H1 (cell line): ENCODE measurements around the gene PLEKHA5. TPM values are rescaled to one million over a fixed set of nuclear protein-coding genes. Genes with fewer than 3 reads are reported as not detected.

Source experiments
- CTCF ChIA-PET: fragments of 300-600 bp; sonication (Branson Sonifier 250); formaldehyde crosslinking; loops from one replicate; lab custom pipeline; 2021; ENCODE audit not compliant: partially characterized antibody; lab: Charles Lee
- POLR2A ChIA-PET: fragments of 300-600 bp; sonication (Branson Sonifier 250); formaldehyde crosslinking; loops from one replicate; lab custom pipeline; 2021; ENCODE audit warnings: inconsistent platforms; ENCODE audit not compliant: partially characterized antibody; lab: Charles Lee
- DNase-seq, 2 experiments: peaks; one replicate each; pipeline versions ENCODE4 v3.0.0 to v3.0.0-alpha.2; 2010 to 2022; ENCODE audit warnings: low spot score in 2 of 2, low read depth in 1 of 2, mixed read lengths in 1 of 2
- FAIRE-seq: peaks from 2 replicates; lab custom pipeline; 2011; peaks lifted over from hg19 to GRCh38; lab: Jason Lieb, UNC
- H2AFZ ChIP-seq: 2 replicates; pipeline ENCODE4 v1.8.1; 2012; ENCODE audit warnings: low read length, inconsistent platforms
- H2AK5ac ChIP-seq: 2 replicates; pipeline ENCODE4 v1.6.1; 2013; ENCODE audit warnings: low read depth, low read length
- H2BK120ac ChIP-seq: replicated peaks from 2 replicates; pipeline ENCODE3; 2013; ENCODE audit warnings: low read depth, low read length, inconsistent platforms
- H2BK12ac ChIP-seq: 2 replicates; pipeline ENCODE4 v1.6.1; 2013; ENCODE audit warnings: low read depth, low read length
- H2BK15ac ChIP-seq: 2 replicates; pipeline ENCODE4 v1.6.1; 2013; ENCODE audit warnings: low read length
- H2BK20ac ChIP-seq: 2 replicates; pipeline ENCODE4 v1.6.1; 2013; ENCODE audit warnings: low read length
- H2BK5ac ChIP-seq: 2 replicates; pipeline ENCODE4 v1.6.1; 2013; ENCODE audit warnings: low read depth, low read length
- H3K14ac ChIP-seq: 2 replicates; pipeline ENCODE4 v1.6.1; 2013; ENCODE audit warnings: inconsistent platforms; ENCODE audit not compliant: insufficient read length
- H3K18ac ChIP-seq: 2 replicates; pipeline ENCODE4 v1.6.1; 2013; ENCODE audit warnings: low read length; ENCODE audit errors: extremely low read depth
- H3K23ac ChIP-seq: 2 replicates; pipeline ENCODE4 v1.6.1; 2013; ENCODE audit warnings: inconsistent platforms; ENCODE audit not compliant: insufficient read length
- H3K23me2 ChIP-seq: 2 replicates; pipeline ENCODE4 v1.6.1; 2013; ENCODE audit warnings: low read depth, low read length
- H3K27ac ChIP-seq: 2 replicates; pipeline ENCODE4 v1.6.1; 2011; ENCODE audit warnings: low read depth, low read length, inconsistent platforms
- H3K27me3 ChIP-seq, 4 experiments: replicated peaks in 1 of 4; 1 replicate in 1 of 4; 2 replicates in 3 of 4; pipeline versions ENCODE4 v1.6.1 to v1.8.1; 2011 to 2013; ENCODE audit warnings: low read length in 3 of 4, mild to moderate bottlenecking in 3 of 4, inconsistent platforms in 2 of 4, mixed read lengths in 2 of 4, moderate library complexity in 1 of 4; ENCODE audit not compliant: control insufficient read depth in 3 of 4, insufficient read depth in 3 of 4; ENCODE audit errors: extremely low read depth in 1 of 4
- H3K36me3 ChIP-seq, 4 experiments: 2 replicates each; pipeline versions ENCODE4 v1.6.1 to v1.8.1; 2011 to 2013; ENCODE audit warnings: mild to moderate bottlenecking in 4 of 4, low read length in 3 of 4, moderate library complexity in 2 of 4, control low read depth in 1 of 4, inconsistent platforms in 1 of 4; ENCODE audit not compliant: insufficient read depth in 4 of 4, control insufficient read depth in 2 of 4
- H3K4ac ChIP-seq: replicated peaks from 2 replicates; pipeline ENCODE3; 2013; ENCODE audit warnings: low read length, low read depth, mixed read lengths, inconsistent platforms; ENCODE audit not compliant: insufficient read length
- H3K4me1 ChIP-seq, 4 experiments: replicated peaks in 1 of 4; 1 replicate in 1 of 4; 2 replicates in 3 of 4; pipeline versions ENCODE4 v1.6.1 to v1.8.1; 2011 to 2013; ENCODE audit warnings: low read length in 3 of 4, inconsistent platforms in 2 of 4, mixed read lengths in 1 of 4; ENCODE audit not compliant: insufficient read depth in 4 of 4, control insufficient read depth in 3 of 4
- H3K4me2 ChIP-seq, 2 experiments: 2 replicates each; pipeline versions ENCODE4 v1.6.1 to v1.8.1; 2011 to 2013; ENCODE audit warnings: low read depth in 2 of 2, low read length in 2 of 2, control low read depth in 1 of 2, inconsistent platforms in 1 of 2, mild to moderate bottlenecking in 1 of 2; ENCODE audit not compliant: insufficient read depth in 1 of 2
- H3K4me3 ChIP-seq, 4 experiments: fragments of 200-600, 300-600 bp in 1 of 4; sonication (generic), shearing (Covaris generic), sonication (Bioruptor Twin) in 1 of 4; 2 replicates each; pipeline versions ENCODE4 v1.5.1 to v1.8.1; 2011 to 2016; ENCODE audit warnings: low read length in 4 of 4, low read depth in 3 of 4, control low read depth in 2 of 4, inconsistent platforms in 2 of 4, mild to moderate bottlenecking in 2 of 4, mixed read lengths in 1 of 4, moderate library complexity in 1 of 4; ENCODE audit not compliant: insufficient read depth in 2 of 4; ENCODE audit errors: extremely low read depth in 1 of 4
- H3K56ac ChIP-seq: replicated peaks from 2 replicates; pipeline ENCODE3; 2013; ENCODE audit warnings: low read depth, mild to moderate bottlenecking, mixed read lengths, low read length, inconsistent platforms; ENCODE audit not compliant: insufficient read length
- H3K79me1 ChIP-seq: 2 replicates; pipeline ENCODE4 v1.6.1; 2013; ENCODE audit warnings: low read depth, low read length, control low read depth
- H3K79me2 ChIP-seq, 2 experiments: 2 replicates each; pipeline versions ENCODE4 v1.6.1 to v1.8.1; 2012 to 2013; ENCODE audit warnings: low read length in 2 of 2, mild to moderate bottlenecking in 2 of 2, inconsistent platforms in 1 of 2; ENCODE audit not compliant: insufficient read depth in 2 of 2, control insufficient read depth in 1 of 2
- H3K9ac ChIP-seq, 4 experiments: replicated peaks in 1 of 4; 1 replicate in 1 of 4; 2 replicates in 3 of 4; pipeline versions ENCODE4 v1.6.1 to v1.8.1; 2011 to 2013; ENCODE audit warnings: low read depth in 3 of 4, low read length in 3 of 4, control low read depth in 2 of 4, mild to moderate bottlenecking in 2 of 4, moderate library complexity in 2 of 4, inconsistent platforms in 1 of 4; ENCODE audit errors: extremely low read depth in 1 of 4
- H3K9me3 ChIP-seq, 2 experiments: 2 replicates each; pipeline versions ENCODE4 v1.6.1 to v1.8.1; 2012 to 2013; ENCODE audit warnings: mild to moderate bottlenecking in 2 of 2, moderate library complexity in 2 of 2, control low read depth in 1 of 2, inconsistent platforms in 1 of 2, low read depth in 1 of 2, low read length in 1 of 2, mixed read lengths in 1 of 2; ENCODE audit not compliant: insufficient read depth in 2 of 2
- H4K20me1 ChIP-seq, 2 experiments: replicated peaks in 1 of 2; 2 replicates each; pipeline versions ENCODE3 to v1.8.1; 2011 to 2013; ENCODE audit warnings: inconsistent platforms in 2 of 2, low read length in 2 of 2, mild to moderate bottlenecking in 1 of 2; ENCODE audit not compliant: insufficient read depth in 2 of 2, control insufficient read depth in 1 of 2
- H4K5ac ChIP-seq: 2 replicates; pipeline ENCODE4 v1.6.1; 2013; ENCODE audit warnings: low read length, low read depth, mixed read lengths, inconsistent platforms; ENCODE audit not compliant: insufficient read length
- H4K8ac ChIP-seq: 2 replicates; pipeline ENCODE4 v1.8.0; 2013; ENCODE audit warnings: mild to moderate bottlenecking, moderate library complexity, low read length, inconsistent platforms; ENCODE audit not compliant: insufficient read depth; ENCODE audit errors: extremely low read depth
- H4K91ac ChIP-seq: replicated peaks from 2 replicates; pipeline ENCODE3; 2013; ENCODE audit warnings: low read length, mixed read lengths, inconsistent platforms; ENCODE audit not compliant: insufficient read length
- CBX5 ChIP-seq: fragments of 300-800, 300-1000 bp; sonication (generic); IDR thresholded peaks from 2 replicates; pipeline ENCODE4 v1.7.1; 2016; ENCODE audit warnings: antibody characterized with exemption, low read length, low read depth
- EGR1 ChIP-seq: IDR thresholded peaks from 2 replicates; pipeline ENCODE4 v1.6.1; 2011; ENCODE audit warnings: low read depth, low read length, borderline replicate concordance
- HDAC6 ChIP-seq: IDR thresholded peaks from one replicate; pipeline ENCODE4 v1.7.1; 2012; ENCODE audit warnings: low read depth, mild to moderate bottlenecking, inconsistent platforms, low read length, moderate library complexity
- WGBS, 2 experiments: shearing (Covaris generic) in 1 of 2; methylation state at CpG; one replicate each; pipeline versions ENCODE4 v1.1.6 to v1.1.7; 2013 to 2015; ENCODE audit warnings: low lambda C conversion rate in 2 of 2, mixed read lengths in 2 of 2, inconsistent platforms in 1 of 2, low coverage in 1 of 2, missing lambda C conversion rate in 1 of 2; ENCODE audit not compliant: insufficient replicate concordance in 2 of 2, insufficient coverage in 1 of 2, insufficient read length in 1 of 2; ENCODE audit errors: extremely low coverage in 1 of 2, missing lambda C conversion rate in 1 of 2; 5-methylcytosine and 5-hydroxymethylcytosine counted together
- polyA plus RNA-seq, 7 experiments: library from polyadenylated mRNA; depleted of rRNA in 3 of 7; stranded (reverse) in 5 of 7; unstranded in 2 of 7; fragments of >200 nt in 5 of 7; fragments of 200-250 nt in 2 of 7; gene quantifications; 1 replicate in 5 of 7; 2 replicates in 1 of 7; 4 replicates in 1 of 7; pipeline versions ENCODE4 v1.2.1 to v1.2.3, GENCODE V29; 2011 to 2013; ENCODE audit warnings: missing spikeins in 2 of 7, mixed read lengths in 2 of 7
- total RNA-seq: library from RNA; stranded (reverse); fragmentation: NEBNext Ultra II Directional; extraction: Animal tissue kit (Norgen Biotek cat#: 25700); gene quantifications from 2 replicates; pipeline ENCODE4 v1.2.1, GENCODE V29; 2021

PLEKHA5 gene
- total and polyA plus RNA-seq, 2 of the 8 experiments (the other 6 are each of a cell fraction or from before 2014, with no cell fraction given), result 17.2 to 66.1 TPM

- CTCF ChIA-PET, result no interaction called here
- TF ChIP-seq HDAC6, result no peak
- TF ChIP-seq CBX5, result no peak
- no peak for TF ChIP-seq EGR1
Measured at GRCh38 chr12:19198272-19198671, 68.7 kb downstream of the PLEKHA5 start.

More at GRCh38 chr12:19198272-19198671, 68.7 kb downstream of the PLEKHA5 start:
- no peak overlapping the region for H2AFZ ChIP-seq
- no peak overlapping the region for H4K5ac ChIP-seq
- H3K23ac ChIP-seq, result no peak overlapping the region
- H3K4me2 ChIP-seq, result no peak overlapping the region
- no peak overlapping the region for H2BK12ac ChIP-seq
- H2BK5ac ChIP-seq, result no peak overlapping the region
- no peak overlapping the region for H4K8ac ChIP-seq
- H3K18ac ChIP-seq, result no peak overlapping the region
- H3K56ac ChIP-seq, result no peak overlapping the region
- H3K27me3 ChIP-seq, result no peaks in the 10 kb centered on the region
- no peaks in the 10 kb centered on the region for H3K23me2 ChIP-seq
- H3K4me3 ChIP-seq, result no peak overlapping the region
- H3K4me1 ChIP-seq, result peaks cover 0 to 6% (median 0%) of the 10 kb centered on the region in 4 experiments; a peak in 2 of 7 replicates
- H3K14ac ChIP-seq, result no peak overlapping the region
- FAIRE-seq (no peak), DNase-seq (no peak)
- H2BK15ac ChIP-seq, result no peak overlapping the region
- H4K20me1 ChIP-seq, result peaks cover 2 to 9% of the 10 kb centered on the region in 2 experiments
- POLR2A ChIA-PET, result no interaction called here
- H4K91ac ChIP-seq, result no peak overlapping the region
- no peak overlapping the region for H3K9ac ChIP-seq
- H3K4ac ChIP-seq, result no peak overlapping the region
- no peak overlapping the region for H2BK20ac ChIP-seq
- no peak overlapping the region for H3K27ac ChIP-seq
- no peak overlapping the region for H2AK5ac ChIP-seq
- 79% methylated on average over 2 of the region's 2 CpGs; no CpG with 5 or more reads in 1 of the 2 experiments for WGBS, 2 experiments
- peaks cover 10% of the 10 kb centered on the region; the same call in 1 of the 2 replicates for H3K79me1 ChIP-seq
- H2BK120ac ChIP-seq, result no peak overlapping the region
- no peaks in the 10 kb centered on the region for H3K36me3 ChIP-seq
- no peaks in the 10 kb centered on the region for H3K9me3 ChIP-seq
- peaks cover 0 to 96% of the 10 kb centered on the region in 2 experiments; a peak in 3 of 4 replicates for H3K79me2 ChIP-seq
